Measurements from ENCODE around the gene ATG12.
"Not testable (repeated sequence)": the region's sequence is repeated elsewhere in the genome, so short reads cannot be mapped to it uniquely, and the experiment has no call there.

ATG12 gene

GRCh38 chr5:115841382-115842088 is at the start of gene ATG12, which contains the start of gene AP3S1:
Gene ATG12 (minus strand): TSS chr5:115841565. CDS start chr5:115841552, 13 bp downstream.
Gene AP3S1 (plus strand): TSS chr5:115841935. CDS start chr5:115842038, 103 bp downstream.
- DNase-seq (ENCODE audit: low spot score) = peak; percentile 95

GRCh38 chr5:115888027-115888426 is 46.7 kb upstream of the ATG12 start:
- DNase-seq (ENCODE audit: low spot score) = no peak

- not testable (repeated sequence) for DNase-seq (ENCODE audit: low spot score)
Measured at GRCh38 chr5:115885208-115885607, 43.8 kb upstream of the ATG12 start.

GRCh38 chr5:115884704-115885103 is 43.3 kb upstream of the ATG12 start:
- DNase-seq (ENCODE audit: low spot score) = no peak

- DNase-seq (ENCODE audit: low spot score) = not testable (repeated sequence)
Measured at GRCh38 chr5:115882434-115882833, 41.1 kb upstream of the ATG12 start.

- DNase-seq (ENCODE audit: low spot score) = not testable (repeated sequence)
Measured at GRCh38 chr5:115877342-115877741, 36.0 kb upstream of the ATG12 start.

GRCh38 chr5:115875447-115875846 is 34.1 kb upstream of the ATG12 start:
- no peak for DNase-seq (ENCODE audit: low spot score)

GRCh38 chr5:115873392-115873791 is 32.0 kb upstream of the ATG12 start:
- DNase-seq (ENCODE audit: low spot score) = no peak

GRCh38 chr5:115872447-115872846 is 31.1 kb upstream of the ATG12 start:
- no peak for DNase-seq (ENCODE audit: low spot score)

GRCh38 chr5:115869256-115869795 is 28.0 kb upstream of the ATG12 start:
- no peak for DNase-seq (ENCODE audit: low spot score)

- DNase-seq (ENCODE audit: low spot score) = no peak
Measured at GRCh38 chr5:115859378-115859777, 18.0 kb upstream of the ATG12 start.

GRCh38 chr5:115858396-115858795 is 17.0 kb upstream of the ATG12 start:
- DNase-seq (ENCODE audit: low spot score) = no peak

- DNase-seq (ENCODE audit: low spot score) = no peak
Measured at GRCh38 chr5:115857626-115858349, 16.4 kb upstream of the ATG12 start.

GRCh38 chr5:115857057-115857479 is 15.7 kb upstream of the ATG12 start:
- DNase-seq (ENCODE audit: low spot score) = no peak

- no peak for DNase-seq (ENCODE audit: low spot score)
Measured at GRCh38 chr5:115855959-115856358, 14.6 kb upstream of the ATG12 start.

GRCh38 chr5:115854139-115854538 is 12.8 kb upstream of the ATG12 start:
- DNase-seq (ENCODE audit: low spot score) = no peak

GRCh38 chr5:115850744-115851416 is 9.5 kb upstream of the ATG12 start:
- no peak for DNase-seq (ENCODE audit: low spot score)

- DNase-seq (ENCODE audit: low spot score) = no peak
Measured at GRCh38 chr5:115849258-115849798, 8.0 kb upstream of the ATG12 start.

- no peak for DNase-seq (ENCODE audit: low spot score)
Measured at GRCh38 chr5:115847290-115847689, 5.9 kb upstream of the ATG12 start.

GRCh38 chr5:115844321-115844817 is 3.0 kb upstream of the ATG12 start:
- no peak for DNase-seq (ENCODE audit: low spot score)

- DNase-seq (ENCODE audit: low spot score) = no peak
Measured at GRCh38 chr5:115843444-115844130, 2.2 kb upstream of the ATG12 start.
